Endothelial cell (in vitro differentiated cells): ENCODE measurements around the gene KANK4. TPM values are rescaled to one million over a fixed set of nuclear protein-coding genes. Genes with fewer than 3 reads are reported as not detected.

Experiments used
- DNase-seq: peaks from one replicate; pipeline ENCODE4 v3.0.0; 2021; ENCODE audit warnings: low spot score
- H3K27ac Mint-ChIP-seq: one replicate; pipeline ENCODE4 v1.8.0; 2021; ENCODE audit warnings: mixed read lengths, inconsistent platforms; ENCODE audit not compliant: unreplicated experiment
- H3K27me3 Mint-ChIP-seq: one replicate; pipeline ENCODE4 v1.8.0; 2021; ENCODE audit warnings: mild to moderate bottlenecking, moderate library complexity, mixed read lengths, inconsistent platforms; ENCODE audit not compliant: unreplicated experiment
- H3K36me3 Mint-ChIP-seq: one replicate; pipeline ENCODE4 v1.8.0; 2021; ENCODE audit warnings: mild to moderate bottlenecking, low read depth, mixed read lengths, inconsistent platforms; ENCODE audit not compliant: unreplicated experiment
- H3K4me1 Mint-ChIP-seq: one replicate; pipeline ENCODE4 v1.8.0; 2021; ENCODE audit warnings: mild to moderate bottlenecking, mixed read lengths, inconsistent platforms; ENCODE audit not compliant: unreplicated experiment
- H3K4me3 Mint-ChIP-seq: one replicate; pipeline ENCODE4 v1.8.0; 2021; ENCODE audit warnings: mild to moderate bottlenecking, mixed read lengths, inconsistent platforms; ENCODE audit not compliant: unreplicated experiment
- H3K9me3 Mint-ChIP-seq: one replicate; pipeline ENCODE4 v1.8.0; 2021; ENCODE audit warnings: mixed read lengths, inconsistent platforms; ENCODE audit not compliant: unreplicated experiment
- CTCF ChIP-seq: fragments of 200-600 bp; sonication (generic); IDR thresholded peaks from one replicate; pipeline ENCODE4 v1.5.0; 2021; ENCODE audit warnings: antibody characterized with exemption; ENCODE audit not compliant: unreplicated experiment
- total RNA-seq: library from RNA; stranded (reverse); fragmentation: NEBNext Ultra II Directional; extraction: Animal tissue kit (Norgen Biotek cat#: 25700); gene quantifications from one replicate; pipeline ENCODE4 v1.2.1, GENCODE V29; 2021; ENCODE audit not compliant: unreplicated experiment

Gene KANK4
- total RNA-seq, 1 donor from 2014 or later = 1.4 TPM

GRCh38 chr1:62194651-62195544, 124.3 kb downstream of the KANK4 start, which contains the start of gene L1TD1:
L1TD1 (plus strand) TSS chr1:62194849; CDS start chr1:62206629, 11,780 bp downstream.
- Mint-ChIP-seq H3K27ac (peak within 1 kb of the TSS; percentile 82), H3K4me1 (peaks cover 22% of the 10 kb centered on the region), H3K9me3 (no peaks in the 10 kb centered on the region), H3K27me3 (peaks cover 6% of the 10 kb centered on the region), H3K36me3 (peaks cover 10% of the 10 kb centered on the region), H3K4me3 (peak within 1 kb of the TSS; percentile 99)
- TF ChIP-seq CTCF = no peak
- peak; percentile 55 for DNase-seq

GRCh38 chr1:62188111-62188510, 131.1 kb downstream of the KANK4 start:
- H3K27me3 Mint-ChIP-seq = peaks cover 4% of the 10 kb centered on the region
- H3K27ac Mint-ChIP-seq = no peak overlapping the region
- no peak for DNase-seq
- H3K4me3 Mint-ChIP-seq = no peak overlapping the region
- no peaks in the 10 kb centered on the region for H3K36me3 Mint-ChIP-seq
- no peaks in the 10 kb centered on the region for H3K9me3 Mint-ChIP-seq
- peaks cover 9% of the 10 kb centered on the region for H3K4me1 Mint-ChIP-seq
- no peak for TF ChIP-seq CTCF

- DNase-seq = no peak
- Mint-ChIP-seq H3K4me3 (no peak overlapping the region), H3K9me3 (no peaks in the 10 kb centered on the region), H3K27me3 (no peaks in the 10 kb centered on the region), H3K27ac (no peak overlapping the region), H3K4me1 (peaks cover 13% of the 10 kb centered on the region), H3K36me3 (no peaks in the 10 kb centered on the region)
- no peak for TF ChIP-seq CTCF
Observed at GRCh38 chr1:62187548-62187947, 131.7 kb downstream of the KANK4 start.

Other genes starting within 250 kb of the KANK4 start
- 50.1 TPM for gene L1TD1, start 124.6 kb downstream of the KANK4 start, total RNA-seq
- gene USP1, start 117.6 kb upstream of the KANK4 start, total RNA-seq = 20.0 TPM